Stimulated activated CD4-positive, alpha-beta T cell treated with anti-CD3 and anti-CD28 coated beads, Interleukin-2, amount 100 ng/mL, for 24 hours (primary cell): ENCODE measurements around the gene STRA6.

ENCODE experiments used
- DNase-seq, 2 donors: peaks; one replicate each; pipeline ENCODE4 v3.0.0-alpha.2; 2020

STRA6 gene

GRCh38 chr15:74202452-74203401 is at the start of gene STRA6:
Gene STRA6, minus strand, starts transcription at chr15:74202787. Its CDS starts 520 bp downstream, at chr15:74202267.
- peak in 1 of 2 donors; percentile 9 for DNase-seq

- no peak for DNase-seq
These were observed 49.7 kb upstream of the STRA6 start for GRCh38 chr15:74252291-74252690.

- no peak for DNase-seq
These were observed 48.7 kb upstream of the STRA6 start for GRCh38 chr15:74251131-74251811.

GRCh38 chr15:74250266-74250665 is 47.7 kb upstream of the STRA6 start:
- DNase-seq: no peak

- peak in 1 of 2 donors; percentile 33 for DNase-seq
These were observed 42.9 kb upstream of the STRA6 start for GRCh38 chr15:74245342-74245931.

- DNase-seq: no peak
These were observed 42.3 kb upstream of the STRA6 start for GRCh38 chr15:74244822-74245341.

- no peak for DNase-seq
These were observed 40.8 kb upstream of the STRA6 start for GRCh38 chr15:74243431-74243830.

- no peak for DNase-seq
These were observed 40.0 kb upstream of the STRA6 start for GRCh38 chr15:74242441-74243185.

GRCh38 chr15:74240897-74241614 is 38.5 kb upstream of the STRA6 start:
- no peak for DNase-seq

GRCh38 chr15:74240002-74240568 is 37.5 kb upstream of the STRA6 start:
- no peak for DNase-seq

GRCh38 chr15:74239051-74239705 is 36.6 kb upstream of the STRA6 start:
- no peak for DNase-seq

- no peak for DNase-seq
These were observed 33.4 kb upstream of the STRA6 start, which contains the start of gene CCDC33 for GRCh38 chr15:74235962-74236361. Gene CCDC33, plus strand, starts transcription at chr15:74236326. Its CDS starts 394 bp downstream, at chr15:74236720.

- no peak for DNase-seq
These were observed 31.9 kb upstream of the STRA6 start for GRCh38 chr15:74234598-74234875.

- DNase-seq: no peak
These were observed 31.4 kb upstream of the STRA6 start for GRCh38 chr15:74233851-74234597.

- no peak for DNase-seq
These were observed 30.8 kb upstream of the STRA6 start for GRCh38 chr15:74233373-74233772.

- DNase-seq: no peak
These were observed 28.9 kb upstream of the STRA6 start for GRCh38 chr15:74231475-74231874.

- DNase-seq: no peak
These were observed 27.1 kb upstream of the STRA6 start for GRCh38 chr15:74229686-74230085.

- DNase-seq: no peak
These were observed 26.1 kb upstream of the STRA6 start for GRCh38 chr15:74228723-74229081.

GRCh38 chr15:74227968-74228722 is 25.6 kb upstream of the STRA6 start:
- DNase-seq: no peak
